NCI-H446 (cell line): Measurements from ENCODE around the gene KIF2B.
"Not testable (repeated sequence)": the region's sequence is repeated elsewhere in the genome, so short reads cannot be mapped to it uniquely, and the experiment has no call there.

Experiments
- DNase-seq, 2 experiments: peaks; one replicate each; lab custom pipeline; 2025; lab: John Stamatoyannopoulos, UW

The KIF2B gene, protein sequence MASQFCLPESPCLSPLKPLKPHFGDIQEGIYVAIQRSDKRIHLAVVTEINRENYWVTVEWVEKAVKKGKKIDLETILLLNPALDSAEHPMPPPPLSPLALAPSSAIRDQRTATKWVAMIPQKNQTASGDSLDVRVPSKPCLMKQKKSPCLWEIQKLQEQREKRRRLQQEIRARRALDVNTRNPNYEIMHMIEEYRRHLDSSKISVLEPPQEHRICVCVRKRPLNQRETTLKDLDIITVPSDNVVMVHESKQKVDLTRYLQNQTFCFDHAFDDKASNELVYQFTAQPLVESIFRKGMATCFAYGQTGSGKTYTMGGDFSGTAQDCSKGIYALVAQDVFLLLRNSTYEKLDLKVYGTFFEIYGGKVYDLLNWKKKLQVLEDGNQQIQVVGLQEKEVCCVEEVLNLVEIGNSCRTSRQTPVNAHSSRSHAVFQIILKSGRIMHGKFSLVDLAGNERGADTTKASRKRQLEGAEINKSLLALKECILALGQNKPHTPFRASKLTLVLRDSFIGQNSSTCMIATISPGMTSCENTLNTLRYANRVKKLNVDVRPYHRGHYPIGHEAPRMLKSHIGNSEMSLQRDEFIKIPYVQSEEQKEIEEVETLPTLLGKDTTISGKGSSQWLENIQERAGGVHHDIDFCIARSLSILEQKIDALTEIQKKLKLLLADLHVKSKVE

GRCh38 chr17:53822764-53823163, at the start of gene KIF2B:
Gene KIF2B, plus strand, starts transcription at chr17:53822927. Its CDS starts 107 bp downstream, at chr17:53823034.
- no peak for DNase-seq

- no peak for DNase-seq
These were observed 42.4 kb upstream of the KIF2B start for GRCh38 chr17:53780320-53780719.

- no peak for DNase-seq
These were observed 31.2 kb upstream of the KIF2B start for GRCh38 chr17:53791551-53791950.

GRCh38 chr17:53792451-53792850, 30.3 kb upstream of the KIF2B start:
- no peak for DNase-seq

DNA sequence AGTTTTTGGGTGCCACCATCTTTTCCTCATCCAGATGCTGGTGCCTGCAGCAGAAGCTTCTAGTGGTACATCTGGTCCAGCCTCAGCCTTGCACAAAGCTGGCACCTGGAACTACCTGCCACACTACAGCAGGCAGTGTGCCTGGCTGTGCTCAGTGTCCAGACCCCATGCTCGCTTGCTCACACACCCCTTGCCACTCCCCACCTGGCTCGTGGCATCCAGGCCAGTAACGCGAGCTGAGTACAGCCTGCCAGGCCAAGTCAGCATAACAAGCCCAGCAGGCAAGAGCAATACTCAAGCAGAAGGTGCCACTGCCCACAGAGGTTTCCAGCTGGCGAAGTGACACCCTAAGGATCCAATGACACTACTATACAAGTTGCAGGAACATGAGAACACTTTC, 29.7 kb upstream of the KIF2B start:
- DNase-seq: no peak

- no peak for DNase-seq
These were observed 27.9 kb upstream of the KIF2B start for GRCh38 chr17:53794875-53795274.

GRCh38 chr17:53796642-53797041, 26.1 kb upstream of the KIF2B start:
- no peak for DNase-seq

GRCh38 chr17:53797501-53797900, 25.2 kb upstream of the KIF2B start:
- no peak for DNase-seq

- no peak for DNase-seq
These were observed 18.3 kb upstream of the KIF2B start for GRCh38 chr17:53804437-53804836.

GRCh38 chr17:53806473-53806872, 16.3 kb upstream of the KIF2B start:
- DNase-seq: no peak

DNA sequence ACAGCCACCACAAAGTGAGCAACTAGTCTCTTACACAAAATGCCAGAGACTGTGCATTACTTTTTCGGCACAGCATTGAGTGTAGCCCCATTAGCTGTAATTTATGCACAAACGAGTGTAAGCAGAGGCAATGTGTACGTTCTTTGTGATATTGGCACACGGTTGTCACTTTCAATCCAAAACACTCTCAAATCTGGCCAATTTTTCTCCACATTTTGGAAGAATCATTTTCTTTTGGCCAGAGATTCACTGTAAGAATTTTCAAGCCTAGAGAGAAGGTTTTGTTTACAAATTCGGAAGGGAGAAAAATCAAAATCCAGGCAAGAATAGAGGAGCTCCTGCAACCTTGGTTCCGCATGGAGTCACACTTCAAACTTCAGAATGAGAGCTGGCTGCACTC, 15.4 kb upstream of the KIF2B start:
- no peak for DNase-seq

DNA sequence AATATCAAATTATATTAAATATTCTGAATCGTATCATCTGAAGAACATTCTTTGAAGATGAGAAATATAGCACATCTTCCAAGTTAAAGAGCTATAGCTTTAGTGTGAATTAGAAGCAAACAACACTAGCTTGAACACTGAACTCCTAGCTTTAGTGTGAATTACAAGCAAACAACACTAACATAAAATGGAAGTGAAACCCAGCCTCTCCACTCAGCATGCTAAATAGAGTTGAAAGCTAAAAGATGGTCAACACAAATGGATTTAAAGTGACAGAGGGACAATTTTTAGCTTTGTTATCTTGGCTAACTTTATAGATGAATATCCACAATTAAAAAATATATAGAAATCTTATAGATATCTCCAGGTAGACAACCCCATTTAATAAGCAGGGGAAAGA, 4.5 kb upstream of the KIF2B start:
- DNase-seq: no peak

DNA sequence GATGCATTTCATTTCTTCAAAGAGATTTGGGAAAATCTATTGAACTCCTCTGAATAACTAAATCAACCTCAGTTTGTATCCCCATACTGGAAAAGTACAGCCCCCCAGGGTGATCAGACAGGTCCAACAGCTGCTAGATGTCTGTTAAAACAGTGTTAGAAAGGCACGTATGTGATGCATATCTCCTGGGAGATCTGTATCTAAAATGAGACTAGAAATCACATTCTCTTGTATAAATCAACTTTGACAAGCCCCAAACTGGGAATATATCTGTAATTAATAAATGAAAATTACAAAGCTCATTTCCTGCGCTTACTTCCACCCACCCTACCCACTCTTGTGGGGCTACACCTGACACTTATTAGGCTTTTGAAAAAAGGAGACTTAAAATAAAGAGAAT, 3.8 kb upstream of the KIF2B start:
- DNase-seq: no peak

DNA sequence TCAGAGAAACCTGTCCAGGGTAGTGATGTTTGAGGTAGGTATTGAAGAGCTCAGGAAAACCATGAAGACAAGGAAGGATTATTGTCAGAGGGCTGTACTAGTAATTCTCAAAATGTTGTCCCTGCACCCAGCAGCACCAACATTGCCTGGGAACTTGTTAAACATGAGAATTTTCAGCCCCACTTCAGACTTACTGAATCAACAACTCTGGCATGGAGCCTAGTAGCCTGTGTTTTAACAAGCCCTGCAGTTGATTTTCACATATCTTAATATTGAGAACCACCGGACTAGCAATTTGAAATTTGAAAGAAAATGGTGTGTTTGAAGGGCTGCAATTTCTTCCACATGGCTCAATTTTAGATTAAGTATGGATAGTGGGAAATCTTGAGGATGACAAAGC, 2.8 kb upstream of the KIF2B start:
- DNase-seq: no peak

GRCh38 chr17:53823341-53824050, 769 bp downstream of the KIF2B start:
- DNase-seq: no peak

- not testable (repeated sequence) for DNase-seq
These were observed 12.0 kb downstream of the KIF2B start for GRCh38 chr17:53834771-53835170.

DNA sequence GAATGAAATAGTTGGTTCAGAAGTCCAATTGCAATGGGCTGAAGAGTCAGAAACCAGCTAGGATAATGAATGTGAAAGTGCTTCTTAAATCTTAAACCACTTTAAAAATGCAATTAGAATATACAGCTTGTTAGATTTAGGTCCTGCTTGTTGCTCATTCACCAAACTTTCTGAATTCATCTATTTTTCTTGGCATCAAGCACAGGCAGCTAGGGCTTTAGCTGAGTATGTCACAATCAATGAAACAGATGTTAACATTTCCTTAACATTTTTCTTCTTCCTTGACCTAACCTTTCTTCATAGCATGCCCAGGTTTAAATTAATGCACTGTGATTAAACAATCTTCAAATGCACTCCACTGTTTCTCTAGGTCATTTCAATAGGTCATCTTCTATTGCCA, 14.4 kb downstream of the KIF2B start:
- no peak for DNase-seq

DNA sequence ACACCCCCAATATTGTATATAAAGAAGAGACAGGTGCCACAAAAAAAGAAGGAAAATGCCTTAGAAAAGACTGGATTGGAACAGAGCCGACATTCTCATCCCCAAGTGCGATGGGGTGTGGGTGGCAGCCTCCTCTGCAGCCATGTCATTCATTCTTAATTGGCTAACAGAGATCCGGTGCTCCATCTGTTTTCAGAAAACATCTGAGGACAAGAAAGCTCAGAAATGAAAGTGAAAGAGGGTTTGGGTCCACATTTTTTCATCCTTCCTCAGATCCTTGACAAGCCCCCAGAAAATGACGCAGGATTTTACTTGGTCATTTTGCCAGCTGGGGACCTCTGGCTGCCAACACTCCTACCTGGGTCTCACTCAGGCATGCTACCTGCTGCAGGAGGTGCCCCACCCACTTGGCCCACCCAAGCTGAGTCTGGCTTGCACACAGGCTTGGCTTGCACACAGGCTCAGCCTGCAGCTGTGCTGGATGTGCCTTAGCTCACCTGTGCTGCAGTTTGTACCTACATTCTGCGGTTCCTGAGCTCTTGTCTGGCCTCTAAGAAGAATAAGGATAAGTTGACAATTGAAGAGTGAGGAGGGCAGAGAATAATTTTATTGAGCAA, 21.9 kb downstream of the KIF2B start:
- no peak for DNase-seq

DNA sequence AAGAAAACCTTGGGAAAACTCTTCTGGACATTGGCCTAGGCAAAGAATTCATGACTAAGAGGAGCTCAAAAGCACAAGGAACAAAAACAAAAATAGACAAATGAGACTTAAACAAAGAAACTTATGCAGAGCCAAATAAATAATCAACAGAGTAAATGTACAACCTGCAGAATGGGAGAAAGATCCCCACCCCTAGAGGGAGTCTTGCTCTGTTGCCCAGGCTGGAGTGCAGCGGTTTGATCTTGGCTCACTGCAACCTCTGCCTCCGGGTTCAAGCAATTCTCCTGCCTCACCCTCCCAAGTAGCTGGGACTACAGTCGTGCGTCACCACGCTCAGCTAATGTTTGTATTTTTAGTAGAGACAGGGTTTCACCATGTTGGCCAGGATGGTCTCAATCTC, 48.4 kb downstream of the KIF2B start:
- not testable (repeated sequence) for DNase-seq
